Parathyroid adenoma (tissue), 2 donors: Measurements from ENCODE around the gene TSPEAR.
"Not testable (repeated sequence)": the region's sequence is repeated elsewhere in the genome, so short reads cannot be mapped to it uniquely, and the experiment has no call there.

ENCODE experiments used
- H2AFZ ChIP-seq: fragments of 300-600 bp; sonication (generic); one replicate; pipeline ENCODE4 v1.7.0; 2017; ENCODE audit warnings: antibody characterized with exemption, mild to moderate bottlenecking
- H3K27ac ChIP-seq: fragments of 300-600 bp; sonication (generic); one replicate; pipeline ENCODE4 v1.7.0; 2017
- H3K27me3 ChIP-seq: fragments of 300-600 bp; sonication (generic); one replicate; pipeline ENCODE4 v1.7.0; 2017; ENCODE audit warnings: low read length; ENCODE audit not compliant: control insufficient read depth, insufficient read depth
- H3K36me3 ChIP-seq: fragments of 300-600 bp; sonication (generic); one replicate; pipeline ENCODE4 v1.7.0; 2017; ENCODE audit warnings: low read length; ENCODE audit not compliant: control insufficient read depth, insufficient read depth
- H3K4me1 ChIP-seq: fragments of 300-600 bp; sonication (generic); one replicate; pipeline ENCODE4 v1.7.0; 2017; ENCODE audit warnings: control low read depth
- H3K4me2 ChIP-seq: fragments of 300-600 bp; sonication (generic); one replicate; pipeline ENCODE4 v1.7.0; 2017; ENCODE audit warnings: low read length
- H3K4me3 ChIP-seq: fragments of 300-600 bp; sonication (generic); one replicate; pipeline ENCODE4 v1.7.0; 2017; ENCODE audit warnings: low read depth, low read length
- H3K79me2 ChIP-seq: fragments of 300-600 bp; sonication (generic); one replicate; pipeline ENCODE4 v1.7.0; 2017; ENCODE audit warnings: control low read depth
- H3K9ac ChIP-seq: fragments of 300-600 bp; sonication (generic); one replicate; pipeline ENCODE4 v1.7.0; 2017; ENCODE audit warnings: mild to moderate bottlenecking
- H3K9me3 ChIP-seq: fragments of 300-600 bp; sonication (generic); one replicate; pipeline ENCODE4 v1.7.0; 2017; ENCODE audit warnings: low read length; ENCODE audit not compliant: control insufficient read depth
- TF ChIP-seq, protein P1 (sequence below): fragments of 300-600 bp; sonication (generic); IDR thresholded peaks from one replicate; pipeline ENCODE4 v1.7.0; 2017; ENCODE audit warnings: antibody characterized with exemption, mild to moderate bottlenecking
- donor health status: primary hyperparathyroidism.

The TSPEAR gene

GRCh38 chr21:44574457-44575306 is 136.7 kb downstream of the TSPEAR start:
- TF ChIP-seq, protein P1, sequence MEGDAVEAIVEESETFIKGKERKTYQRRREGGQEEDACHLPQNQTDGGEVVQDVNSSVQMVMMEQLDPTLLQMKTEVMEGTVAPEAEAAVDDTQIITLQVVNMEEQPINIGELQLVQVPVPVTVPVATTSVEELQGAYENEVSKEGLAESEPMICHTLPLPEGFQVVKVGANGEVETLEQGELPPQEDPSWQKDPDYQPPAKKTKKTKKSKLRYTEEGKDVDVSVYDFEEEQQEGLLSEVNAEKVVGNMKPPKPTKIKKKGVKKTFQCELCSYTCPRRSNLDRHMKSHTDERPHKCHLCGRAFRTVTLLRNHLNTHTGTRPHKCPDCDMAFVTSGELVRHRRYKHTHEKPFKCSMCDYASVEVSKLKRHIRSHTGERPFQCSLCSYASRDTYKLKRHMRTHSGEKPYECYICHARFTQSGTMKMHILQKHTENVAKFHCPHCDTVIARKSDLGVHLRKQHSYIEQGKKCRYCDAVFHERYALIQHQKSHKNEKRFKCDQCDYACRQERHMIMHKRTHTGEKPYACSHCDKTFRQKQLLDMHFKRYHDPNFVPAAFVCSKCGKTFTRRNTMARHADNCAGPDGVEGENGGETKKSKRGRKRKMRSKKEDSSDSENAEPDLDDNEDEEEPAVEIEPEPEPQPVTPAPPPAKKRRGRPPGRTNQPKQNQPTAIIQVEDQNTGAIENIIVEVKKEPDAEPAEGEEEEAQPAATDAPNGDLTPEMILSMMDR: no peak
- H3K36me3 ChIP-seq: no peaks in the 10 kb centered on the region

DNA sequence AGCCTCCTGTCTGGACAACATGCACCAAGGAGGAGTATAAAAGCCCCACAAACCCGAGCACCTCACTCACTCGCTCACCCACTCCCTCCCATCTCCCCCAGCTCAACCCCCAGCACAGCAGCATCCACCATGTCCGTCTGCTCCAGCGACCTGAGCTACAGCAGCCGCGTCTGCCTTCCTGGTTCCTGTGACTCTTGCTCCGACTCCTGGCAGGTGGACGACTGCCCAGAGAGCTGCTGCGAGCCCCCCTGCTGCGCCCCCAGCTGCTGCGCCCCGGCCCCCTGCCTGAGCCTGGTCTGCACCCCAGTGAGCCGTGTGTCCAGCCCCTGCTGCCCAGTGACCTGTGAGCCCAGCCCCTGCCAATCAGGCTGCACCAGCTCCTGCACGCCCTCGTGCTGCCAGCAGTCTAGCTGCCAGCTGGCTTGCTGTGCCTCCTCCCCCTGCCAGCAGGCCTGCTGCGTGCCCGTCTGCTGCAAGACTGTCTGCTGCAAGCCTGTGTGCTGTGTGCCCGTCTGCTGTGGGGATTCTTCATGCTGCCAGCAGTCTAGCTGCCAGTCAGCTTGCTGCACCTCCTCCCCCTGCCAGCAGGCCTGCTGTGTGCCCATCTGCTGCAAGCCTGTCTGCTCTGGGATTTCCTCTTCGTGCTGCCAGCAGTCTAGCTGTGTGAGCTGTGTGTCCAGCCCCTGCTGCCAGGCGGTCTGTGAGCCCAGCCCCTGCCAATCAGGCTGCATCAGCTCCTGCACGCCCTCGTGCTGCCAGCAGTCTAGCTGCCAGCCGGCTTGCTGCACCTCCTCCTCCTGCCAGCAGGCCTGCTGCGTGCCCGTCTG is 137.5 kb downstream of the TSPEAR start, which contains the start of gene KRTAP10-4:
KRTAP10-4 (plus strand) TSS at position 100 of the 827 bp plus-strand sequence; CDS start at position 130, 30 bp downstream.
- H3K9me3 ChIP-seq, H3K27me3 ChIP-seq, H3K4me1 ChIP-seq, H3K36me3 ChIP-seq, H3K4me2 ChIP-seq, H3K4me3 ChIP-seq, H3K79me2 ChIP-seq, H2AFZ ChIP-seq, H3K9ac ChIP-seq, H3K27ac ChIP-seq: not testable (repeated sequence)

More at GRCh38 chr21:44574457-44575306, 136.7 kb downstream of the TSPEAR start:
- Histone ChIP-seq H3K9ac (no peak overlapping the region), H2AFZ (no peak overlapping the region), H3K79me2 (no peaks in the 10 kb centered on the region), H3K4me2 (no peak overlapping the region), H3K9me3 (no peaks in the 10 kb centered on the region), H3K27ac (no peak overlapping the region), H3K4me3 (no peak overlapping the region), H3K4me1 (no peaks in the 10 kb centered on the region), H3K27me3 (no peaks in the 10 kb centered on the region)

- Histone ChIP-seq H3K9ac (no peak overlapping the region), H3K4me2 (no peak overlapping the region), H3K27me3 (no peaks in the 10 kb centered on the region), H3K36me3 (no peaks in the 10 kb centered on the region), H3K4me3 (no peak overlapping the region), H3K4me1 (no peaks in the 10 kb centered on the region), H2AFZ (no peak overlapping the region), H3K27ac (no peak overlapping the region), H3K79me2 (no peaks in the 10 kb centered on the region), H3K9me3 (no peaks in the 10 kb centered on the region)
- TF ChIP-seq, protein P1: no peak
These were observed 138.3 kb downstream of the TSPEAR start for GRCh38 chr21:44572959-44573583.

- no peaks in the 10 kb centered on the region for H3K27me3 ChIP-seq
- TF ChIP-seq, protein P1: no peak
- no peaks in the 10 kb centered on the region for H3K79me2 ChIP-seq
- H3K36me3 ChIP-seq: no peaks in the 10 kb centered on the region
- H3K4me3 ChIP-seq: no peak overlapping the region
- H3K4me1 ChIP-seq: no peaks in the 10 kb centered on the region
- no peak overlapping the region for H3K9ac ChIP-seq
- no peak overlapping the region for H3K27ac ChIP-seq
- no peak overlapping the region for H3K4me2 ChIP-seq
- no peak overlapping the region for H2AFZ ChIP-seq
- no peaks in the 10 kb centered on the region for H3K9me3 ChIP-seq
These were observed 139.3 kb downstream of the TSPEAR start for GRCh38 chr21:44571844-44572782.
